IMR-90 (cell line): ENCODE data around the gene PSMA2. TPM values are rescaled to one million over a fixed set of nuclear protein-coding genes. Genes with fewer than 3 reads are reported as not detected.

ENCODE experiments used
- ATAC-seq: fragments of 200-7000 bp; cut with Tn5 transposase; 2 replicates; pipeline ENCODE4 v1.9.1; 2020; ENCODE audit warnings: low read depth, mild to moderate bottlenecking, moderate library complexity
- Bru-seq: library from RNA; stranded (reverse); fragments of 400-500 nt; gene quantifications from one replicate; lab custom pipeline; 2021; lab: Mats Ljungman, UMichigan
- BruChase-seq, 2 experiments: library from RNA; stranded (reverse); fragments of 400-500 nt; gene quantifications; one replicate each; lab custom pipeline; 2021; lab: Mats Ljungman, UMichigan
- BruUV-seq: library from RNA; stranded (reverse); fragments of 400-500 nt; replicated peaks from 2 replicates; lab custom pipeline; 2021; lab: Mats Ljungman, UMichigan
- CTCF ChIA-PET: fragments of 300-600 bp; formaldehyde crosslinking; extraction: SDS; loops from one replicate; lab custom pipeline; 2021; ENCODE audit warnings: antibody characterized with exemption; lab: Yijun Ruan, JAX
- POLR2A ChIA-PET: fragments of 300-600 bp; sonication (Branson Sonifier 250); formaldehyde crosslinking; loops from one replicate; lab custom pipeline; 2022; ENCODE audit warnings: antibody characterized with exemption; ENCODE audit not compliant: unreplicated experiment; lab: Charles Lee
- DNase-seq: peaks from one replicate; pipeline ENCODE4 v3.0.0; 2013
- H2AFZ ChIP-seq: replicated peaks from 2 replicates; pipeline ENCODE3; 2013; ENCODE audit warnings: low read length, mild to moderate bottlenecking; ENCODE audit not compliant: poor library complexity
- H2AK5ac ChIP-seq: 2 replicates; pipeline ENCODE4 v1.6.1; 2013; ENCODE audit warnings: low read depth, low read length, inconsistent platforms
- H2AK9ac ChIP-seq: replicated peaks from 2 replicates; pipeline ENCODE3; 2013; ENCODE audit warnings: mild to moderate bottlenecking, low read depth, low read length, moderate library complexity; ENCODE audit not compliant: poor library complexity
- H2BK120ac ChIP-seq: 2 replicates; pipeline ENCODE4 v1.6.1; 2013; ENCODE audit warnings: low read depth, low read length, inconsistent platforms
- H2BK15ac ChIP-seq: 3 replicates; pipeline ENCODE4 v1.6.1; 2013; ENCODE audit warnings: low read depth, low read length, inconsistent platforms
- H2BK20ac ChIP-seq: 2 replicates; pipeline ENCODE4 v1.6.1; 2013; ENCODE audit warnings: low read depth, mild to moderate bottlenecking, inconsistent platforms, low read length, moderate library complexity
- H2BK5ac ChIP-seq: 2 replicates; pipeline ENCODE4 v1.6.1; 2013; ENCODE audit warnings: mild to moderate bottlenecking, low read depth, low read length, inconsistent platforms; ENCODE audit not compliant: poor library complexity, severe bottlenecking
- H3K14ac ChIP-seq: replicated peaks from 2 replicates; pipeline ENCODE4 v1.6.1; 2013; ENCODE audit warnings: low read depth, low read length, inconsistent platforms
- H3K18ac ChIP-seq: 2 replicates; pipeline ENCODE4 v1.6.1; 2013; ENCODE audit warnings: low read depth, low read length, control low read depth
- H3K23ac ChIP-seq: 2 replicates; pipeline ENCODE4 v1.6.1; 2013; ENCODE audit warnings: low read depth, low read length, inconsistent platforms
- H3K27ac ChIP-seq: 2 replicates; pipeline ENCODE4 v1.5.1; 2013; ENCODE audit warnings: mild to moderate bottlenecking, control low read depth, low read length; ENCODE audit not compliant: insufficient read depth
- H3K27me3 ChIP-seq: 2 replicates; pipeline ENCODE4 v1.6.1; 2013; ENCODE audit warnings: low read length; ENCODE audit not compliant: control insufficient read depth, insufficient read depth
- H3K36me3 ChIP-seq: 2 replicates; pipeline ENCODE4 v1.6.1; 2013; ENCODE audit warnings: low read length, mixed read lengths; ENCODE audit not compliant: control insufficient read depth, insufficient read depth
- H3K4ac ChIP-seq: 2 replicates; pipeline ENCODE4 v1.6.1; 2013; ENCODE audit warnings: low read depth, low read length, inconsistent platforms
- H3K4me1 ChIP-seq: 2 replicates; pipeline ENCODE4 v1.6.1; 2013; ENCODE audit warnings: low read length, mixed read lengths; ENCODE audit not compliant: control insufficient read depth, insufficient read depth
- H3K4me2 ChIP-seq: 2 replicates; pipeline ENCODE4 v1.6.1; 2013; ENCODE audit warnings: low read depth, mild to moderate bottlenecking, control low read depth, low read length, moderate library complexity
- H3K4me3 ChIP-seq: 2 replicates; pipeline ENCODE4 v1.5.1; 2013; ENCODE audit warnings: low read depth, mild to moderate bottlenecking, control low read depth, low read length, moderate library complexity; ENCODE audit not compliant: insufficient read depth
- H3K56ac ChIP-seq: 2 replicates; pipeline ENCODE4 v1.6.1; 2013; ENCODE audit warnings: low read length, inconsistent platforms; ENCODE audit not compliant: insufficient read depth; ENCODE audit errors: extremely low read depth
- H3K79me1 ChIP-seq, 2 experiments: 2 replicates each; pipeline ENCODE4 v1.6.1; 2013; ENCODE audit warnings: low read length in 2 of 2, inconsistent platforms in 1 of 2, low read depth in 1 of 2
- H3K9ac ChIP-seq: 2 replicates; pipeline ENCODE4 v1.6.1; 2013; ENCODE audit warnings: low read depth, low read length, control low read depth
- H3K9me1 ChIP-seq: 2 replicates; pipeline ENCODE4 v1.6.1; 2013; ENCODE audit warnings: low read length, inconsistent platforms; ENCODE audit not compliant: insufficient read depth
- H3K9me3 ChIP-seq: 2 replicates; pipeline ENCODE4 v1.6.1; 2013; ENCODE audit warnings: low read length; ENCODE audit not compliant: control insufficient read depth, insufficient read depth
- H4K20me1 ChIP-seq: 2 replicates; pipeline ENCODE4 v1.6.1; 2013; ENCODE audit warnings: low read length, inconsistent platforms; ENCODE audit not compliant: insufficient read depth
- H4K5ac ChIP-seq: 2 replicates; pipeline ENCODE4 v1.6.1; 2013; ENCODE audit warnings: mild to moderate bottlenecking, low read depth, low read length, control low read depth
- H4K8ac ChIP-seq, 2 experiments: 2 replicates each; pipeline ENCODE4 v1.6.1; 2013; ENCODE audit warnings: low read depth in 2 of 2, low read length in 2 of 2, control low read depth in 1 of 2, inconsistent platforms in 1 of 2
- H4K91ac ChIP-seq: 2 replicates; pipeline ENCODE4 v1.6.1; 2013; ENCODE audit warnings: low read depth, low read length, inconsistent platforms; ENCODE audit not compliant: insufficient read depth
- CEBPB ChIP-seq: IDR thresholded peaks from 2 replicates; pipeline ENCODE4 v1.6.1; 2012; ENCODE audit warnings: low read depth, low read length, improper control_type of control experiment
- CHD1 ChIP-seq: IDR thresholded peaks from 2 replicates; pipeline ENCODE4 v1.6.1; 2012; ENCODE audit warnings: low read depth, low read length, improper control_type of control experiment
- ELK1 ChIP-seq: fragments of 150-350 bp; IDR thresholded peaks from 2 replicates; pipeline ENCODE4 v1.6.1; 2016; ENCODE audit warnings: low read depth, mild to moderate bottlenecking, low read length, moderate library complexity, borderline replicate concordance
- FOS ChIP-seq: fragments of 150-350 bp; IDR thresholded peaks from 2 replicates; pipeline ENCODE4 v1.6.1; 2016; ENCODE audit warnings: low read depth, low read length
- MAFK ChIP-seq: IDR thresholded peaks from 2 replicates; pipeline ENCODE4 v1.6.1; 2012; ENCODE audit warnings: low read depth, low read length, improper control_type of control experiment
- MAZ ChIP-seq: IDR thresholded peaks from 2 replicates; pipeline ENCODE4 v1.6.1; 2012; ENCODE audit warnings: low read depth, mild to moderate bottlenecking, low read length, improper control_type of control experiment, moderate library complexity, borderline replicate concordance
- MXI1 ChIP-seq: IDR thresholded peaks from 2 replicates; pipeline ENCODE4 v1.6.1; 2012; ENCODE audit warnings: low read depth, mild to moderate bottlenecking, low read length, moderate library complexity, borderline replicate concordance
- NFE2L2 ChIP-seq: fragments of 150-350 bp; IDR thresholded peaks from 2 replicates; pipeline ENCODE4 v1.6.1; 2016; ENCODE audit warnings: low read depth, mild to moderate bottlenecking, low read length
- POLR2A ChIP-seq: IDR thresholded peaks from 2 replicates; pipeline ENCODE4 v1.6.1; 2012; ENCODE audit warnings: mild to moderate bottlenecking, low read depth, low read length
- RAD21 ChIP-seq: IDR thresholded peaks from 2 replicates; pipeline ENCODE4 v1.6.1; 2012; ENCODE audit warnings: low read length, improper control_type of control experiment
- RFX5 ChIP-seq: IDR thresholded peaks from 2 replicates; pipeline ENCODE4 v1.8.0; 2012; ENCODE audit warnings: low read depth, mild to moderate bottlenecking, low read length, moderate library complexity
- SMC3 ChIP-seq: fragments of 150-350 bp; IDR thresholded peaks from 2 replicates; pipeline ENCODE4 v1.6.1; 2016; ENCODE audit warnings: low read depth, mild to moderate bottlenecking, antibody characterized with exemption, low read length, moderate library complexity
- USF2 ChIP-seq: fragments of 150-350 bp; IDR thresholded peaks from 2 replicates; pipeline ENCODE4 v1.6.1; 2017; ENCODE audit warnings: mild to moderate bottlenecking, antibody characterized with exemption, low read length, low read depth
- WGBS, 2 experiments: methylation state at CpG; one replicate each; pipeline versions ENCODE4 v1.1.5 to v1.1.7; 2013; ENCODE audit warnings: missing lambda C conversion rate in 2 of 2; ENCODE audit not compliant: insufficient read length in 1 of 2; ENCODE audit errors: extremely low coverage in 2 of 2; 5-methylcytosine and 5-hydroxymethylcytosine counted together
- dilution Hi-C: fragments of 300-500 bp; cut with HindIII; formaldehyde crosslinking; loops from one replicate; pipeline ENCODE4 v1.14.3; 2018; ENCODE audit warnings: low sequenced_read_pairs; ENCODE audit not compliant: unreplicated experiment
- in situ Hi-C: fragments of 300-500 bp; cut with MboI; formaldehyde crosslinking; loops from 3 replicates; pipeline ENCODE4 v1.14.3; 2019; ENCODE audit warnings: low sequenced_read_pairs, inconsistent platforms, mixed read lengths
- intact Hi-C: fragments of 100-400 bp; cut with micrococcal nuclease; formaldehyde crosslinking; loops from 2 replicates; pipeline ENCODE4 v1.10.0; 2022
- long read RNA-seq: library from polyadenylated mRNA; unstranded; transcript quantifications from one replicate; pipeline ENCODE4 v2.0.0, GENCODE V29; 2021; ENCODE audit not compliant: unreplicated experiment
- polyA plus RNA-seq, 3 experiments: library from polyadenylated mRNA; depleted of rRNA; stranded (reverse); fragments of >200 nt; gene quantifications; 2 replicates each; pipeline ENCODE4 v1.2.3, GENCODE V29; 2012; ENCODE audit warnings: low replicate concordance in 1 of 3
- total RNA-seq: library from RNA; depleted of rRNA; stranded (reverse); fragments of >200 nt; gene quantifications from 2 replicates; pipeline ENCODE4 v1.2.3, GENCODE V29; 2012; rRNA removed

PSMA2 gene
- 138 and 217 TPM in 2 replicates for total RNA-seq
- polyA plus RNA-seq (2012; rRNA removed): 98.8 and 106 TPM in 2 replicates
- 28.7 and 34.1 TPM in 2 replicates for polyA plus RNA-seq (2012; cell fraction: cytosol; rRNA removed)
- polyA plus RNA-seq (2012; cell fraction: nucleus; rRNA removed; ENCODE audit: low replicate concordance): 7.1 and 43.4 TPM in 2 replicates
- percentile 80 among the genes with signal in this experiment for Bru-seq, nascent RNA
- percentile 81 among the genes with signal in this experiment for BruChase-seq, experiment 1, labeled RNA remaining after a 6-hour chase
- percentile 81 among the genes with signal in this experiment for BruChase-seq, experiment 2, labeled RNA remaining after a 2-hour chase
- long read RNA-seq, transcript PSMA2-201 (8 exons, 1,487 nt): major isoform, 179 of 185 reads
- long read RNA-seq, partial matches to known transcripts: 1 of 185 reads
- long read RNA-seq, other reads (novel, unspliced or antisense): 3 of 185 reads

GRCh38 chr7:42931834-42932651 is at the start of gene PSMA2, which contains the start of gene MRPL32:
Gene PSMA2 (minus strand): TSS chr7:42932174. CDS start chr7:42932158, 16 bp downstream.
Gene MRPL32 (plus strand): TSS chr7:42932376. CDS start chr7:42932387, 11 bp downstream.
- H3K4ac ChIP-seq: peak within 1 kb of the TSS; percentile 95
- H2BK20ac ChIP-seq: no peak within 1 kb of the TSS
- H2AK9ac ChIP-seq: peak within 1 kb of the TSS; percentile 84
- peak within 1 kb of the TSS; percentile 67 for H2BK5ac ChIP-seq
- no peak within 1 kb of the TSS for H2BK15ac ChIP-seq
- peak within 1 kb of the TSS; percentile 92 for H3K56ac ChIP-seq
- intact Hi-C loops: loop anchor here (2.0 to 10.0 kb wide), 3 partner anchors 329 to 770 kb away; partner anchors contain the start of gene STK17A
- ChIA-PET POLR2A (interaction anchor here (0.6 to 1.0 kb wide), 2 partner anchors 205 to 515 kb away, joined by 3 to 5 read pairs; no protein-coding TSS in a partner anchor), CTCF (interaction anchor here (1.0 to 2.1 kb wide), 4 partner anchors 9 to 991 kb away, joined by 5 to 8 read pairs (median 6); no protein-coding TSS in a partner anchor)
- BruUV-seq: TSS peak; percentile 53
- H3K27ac ChIP-seq: peak within 1 kb of the TSS; percentile 83
- no peaks in the 10 kb centered on the region for H3K27me3 ChIP-seq
- ATAC-seq (peak; percentile 99), DNase-seq (peak; percentile 97)
- H3K36me3 ChIP-seq: peaks cover 7% of the 10 kb centered on the region
- H3K4me2 ChIP-seq: peak within 1 kb of the TSS; percentile 99
- peak within 1 kb of the TSS; percentile 69 for H3K4me3 ChIP-seq
- H4K5ac ChIP-seq: peak within 1 kb of the TSS; percentile 52
- peak within 1 kb of the TSS; percentile 47 for H3K18ac ChIP-seq
- peak within 1 kb of the TSS; percentile 97 for H3K23ac ChIP-seq
- H4K91ac ChIP-seq: peak within 1 kb of the TSS; percentile 89
- WGBS, 2 experiments: 0% methylated on average over 17 of the region's 56 CpGs; no CpG with 5 or more reads in 1 of the 2 experiments
- H3K79me1 ChIP-seq: peaks cover 17 to 67% of the 10 kb centered on the region in 2 experiments
- peak within 1 kb of the TSS; percentile 96 for H2AFZ ChIP-seq
- peak within 1 kb of the TSS; percentile 94 for H3K9ac ChIP-seq
- peaks cover 4% of the 10 kb centered on the region; the same call in 1 of the 2 replicates for H3K9me1 ChIP-seq
- H4K20me1 ChIP-seq: peaks cover 35% of the 10 kb centered on the region
- peak within 1 kb of the TSS; percentile 81 to 96 for H4K8ac ChIP-seq
- peak within 1 kb of the TSS; percentile 97 for H3K14ac ChIP-seq
- in situ Hi-C loops: loop anchor here (25.0 kb wide), 1 partner anchor 905 kb away; no protein-coding TSS in a partner anchor
- H3K9me3 ChIP-seq: no peaks in the 10 kb centered on the region
- dilution Hi-C loops: loop anchor here (25.0 kb wide), 1 partner anchor 305 kb away; no protein-coding TSS in a partner anchor
- H2BK120ac ChIP-seq: peak within 1 kb of the TSS; percentile 75; the same call in 1 of the 2 replicates
- peaks cover 4% of the 10 kb centered on the region for H3K4me1 ChIP-seq
- peak within 1 kb of the TSS; percentile 53; the same call in 1 of the 2 replicates for H2AK5ac ChIP-seq
- TF ChIP-seq NFE2L2 (no peak), RAD21 (no peak), MAZ (no peak), MAFK (no peak), SMC3 (no peak), MXI1 (peak; percentile 99), ELK1 (no peak), FOS (no peak), POLR2A (peak; percentile 81), CHD1 (no peak), RFX5 (no peak), CEBPB (no peak), USF2 (no peak)
